ENCODE data around the gene LRP2.
A peak's percentile ranks its signal among the peaks of the same experiment; 100 is the strongest.
"Not testable (repeated sequence)": the region's sequence is repeated elsewhere in the genome, so short reads cannot be mapped to it uniquely, and the experiment has no call there.

The LRP2 gene

GRCh38 chr2:169362118-169362893 is at the start of gene LRP2:
LRP2 (minus strand) TSS chr2:169362534; CDS start chr2:169362399, 135 bp downstream.
- no peak for DNase-seq

GRCh38 chr2:169406891-169407290 is 44.6 kb upstream of the LRP2 start:
- no peak for DNase-seq

DNA sequence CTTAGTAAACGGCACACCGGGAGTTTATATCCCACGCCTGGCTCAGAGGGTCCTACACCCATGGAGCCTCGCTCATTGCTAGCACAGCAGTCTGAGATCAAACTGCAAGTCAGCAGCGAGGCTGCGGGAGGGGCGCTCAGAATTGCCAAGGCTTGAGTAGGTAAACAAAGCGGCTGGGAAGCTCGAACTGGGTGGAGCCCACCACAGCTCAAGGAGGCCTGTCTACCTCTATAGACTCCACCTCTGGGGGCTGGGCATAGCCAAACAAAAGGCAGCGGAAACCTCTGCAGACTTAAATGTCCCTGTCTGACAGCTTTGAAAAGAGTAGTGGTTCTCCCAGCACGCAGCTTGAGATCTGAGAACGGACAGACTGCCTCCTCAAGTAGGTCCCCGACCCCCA is 37.2 kb upstream of the LRP2 start:
- not testable (repeated sequence) for DNase-seq

GRCh38 chr2:169397697-169398096 is 35.4 kb upstream of the LRP2 start:
- DNase-seq: no peak

DNA sequence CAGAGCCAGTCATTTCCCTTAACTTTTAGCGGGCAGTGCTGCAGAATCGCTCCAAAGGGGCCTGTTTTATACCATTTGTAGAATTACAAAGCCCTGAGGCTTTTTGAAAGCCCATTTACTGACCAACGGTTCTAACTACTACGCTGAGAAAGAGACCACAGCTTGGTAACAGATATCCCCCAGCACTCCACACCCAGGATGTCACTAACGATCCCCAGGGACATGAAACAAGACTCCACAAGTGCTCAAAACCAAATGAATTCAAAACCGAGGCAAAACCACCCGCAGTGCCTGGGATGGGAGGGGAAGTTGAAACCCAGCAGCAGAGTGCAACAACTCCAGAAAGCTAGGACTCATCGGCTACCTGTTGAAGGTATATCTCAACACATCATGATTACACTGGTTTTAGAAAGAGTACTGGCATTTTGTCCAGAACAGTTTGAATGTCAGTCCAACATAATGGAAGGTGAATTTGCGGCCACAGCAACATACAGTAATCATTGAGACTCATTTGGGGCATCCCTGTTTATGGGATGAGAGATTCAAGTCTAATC is 33.6 kb upstream of the LRP2 start:
- no peak for DNase-seq

- no peak for DNase-seq
These were observed 30.8 kb upstream of the LRP2 start for GRCh38 chr2:169393068-169393590.

- DNase-seq: no peak
These were observed 28.9 kb upstream of the LRP2 start for GRCh38 chr2:169391236-169391635.

DNA sequence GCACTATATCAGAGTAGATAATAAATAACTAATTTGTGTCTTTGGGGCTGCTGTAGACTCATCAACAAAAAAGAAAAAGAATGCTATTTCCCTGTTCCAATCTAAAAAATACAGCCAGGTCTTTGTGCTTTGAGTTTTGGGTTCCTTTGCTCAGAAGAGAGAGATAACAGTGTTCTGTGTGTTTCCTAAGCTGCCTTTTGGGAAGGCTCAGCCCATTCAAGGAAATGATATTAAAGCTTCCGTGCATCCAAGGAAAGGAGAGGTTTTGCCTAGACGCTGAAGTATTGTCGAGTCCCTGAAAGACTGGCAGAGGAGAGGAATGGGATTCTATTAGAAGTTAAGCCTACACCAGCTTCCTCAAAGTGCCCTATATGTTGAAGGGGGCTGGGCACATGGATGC is 25.8 kb upstream of the LRP2 start:
- no peak for DNase-seq

DNA sequence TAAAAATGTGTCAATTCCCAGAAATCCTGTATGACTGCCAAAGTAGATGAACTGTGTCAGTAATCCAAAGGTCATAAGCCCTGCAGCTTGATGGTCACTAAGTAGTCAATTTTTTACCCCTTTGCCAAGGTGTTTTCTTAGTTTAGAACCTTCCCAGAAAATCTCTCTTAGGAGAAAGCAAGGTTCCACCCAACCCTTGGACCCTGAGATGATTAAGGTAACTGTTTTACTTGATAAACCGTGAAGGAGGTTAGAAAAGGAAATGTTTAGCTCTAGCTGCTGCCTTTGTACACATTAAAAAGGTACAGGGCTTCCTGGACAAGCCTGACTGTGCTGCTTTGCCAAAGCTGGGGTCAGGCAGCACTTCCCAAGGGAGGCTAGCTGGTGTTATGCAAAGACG is 24.4 kb upstream of the LRP2 start:
- no peak for DNase-seq

GRCh38 chr2:169384816-169385215 is 22.5 kb upstream of the LRP2 start:
- DNase-seq: no peak

GRCh38 chr2:169372561-169372960 is 10.2 kb upstream of the LRP2 start:
- DNase-seq: no peak

DNA sequence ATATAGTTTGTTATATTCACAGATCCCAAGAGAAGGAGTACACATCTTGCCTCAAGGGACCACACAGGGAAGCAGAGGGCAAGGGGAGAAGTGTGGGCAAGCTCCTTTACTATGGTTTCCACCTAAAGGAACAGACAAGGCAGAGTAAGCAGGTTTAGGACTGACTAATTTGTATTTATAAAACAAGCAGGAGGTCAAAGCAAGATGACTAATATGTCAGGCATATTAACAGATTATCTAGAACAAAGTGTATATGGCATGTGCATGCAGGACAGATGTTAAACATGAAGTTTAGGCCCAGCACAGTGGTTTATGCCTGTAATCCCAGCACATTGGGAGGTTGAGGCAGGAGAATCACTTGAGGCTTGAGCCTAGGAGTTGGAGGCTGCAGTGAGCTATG is 3.7 kb upstream of the LRP2 start:
- DNase-seq: no peak

- no peak for DNase-seq
These were observed 2.7 kb upstream of the LRP2 start for GRCh38 chr2:169365029-169365480.

DNA sequence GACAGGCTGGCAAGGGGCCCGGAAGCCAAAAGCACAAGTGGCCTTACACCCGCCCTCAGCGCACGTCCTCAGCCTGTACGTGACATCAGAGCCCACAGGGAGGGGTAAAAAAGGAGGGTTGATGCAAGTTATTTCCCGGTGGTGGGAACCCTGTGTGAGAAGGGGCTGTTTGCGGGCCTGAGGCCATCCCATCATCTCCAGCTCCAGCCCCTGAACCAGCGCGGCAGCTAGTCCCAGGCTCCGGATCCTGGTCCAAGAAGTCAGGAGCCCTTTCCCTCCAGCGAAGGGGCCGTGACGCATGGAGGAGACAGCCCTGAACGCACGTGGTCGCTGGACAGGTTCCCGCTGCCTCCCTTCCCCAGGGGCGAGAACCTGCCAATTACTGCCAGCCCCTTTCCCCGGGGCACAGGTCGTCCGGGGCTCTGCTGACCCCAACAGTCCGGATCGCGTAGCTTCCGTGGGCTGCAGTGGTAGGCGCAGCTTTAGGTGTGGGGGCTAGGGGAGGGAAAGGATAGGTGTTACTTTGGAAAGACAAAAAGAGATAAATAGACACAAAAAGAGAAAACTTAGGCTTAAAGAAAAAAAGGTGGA is 1.3 kb upstream of the LRP2 start:
- DNase-seq: peak in 1 of 4 experiments; percentile 2

DNA sequence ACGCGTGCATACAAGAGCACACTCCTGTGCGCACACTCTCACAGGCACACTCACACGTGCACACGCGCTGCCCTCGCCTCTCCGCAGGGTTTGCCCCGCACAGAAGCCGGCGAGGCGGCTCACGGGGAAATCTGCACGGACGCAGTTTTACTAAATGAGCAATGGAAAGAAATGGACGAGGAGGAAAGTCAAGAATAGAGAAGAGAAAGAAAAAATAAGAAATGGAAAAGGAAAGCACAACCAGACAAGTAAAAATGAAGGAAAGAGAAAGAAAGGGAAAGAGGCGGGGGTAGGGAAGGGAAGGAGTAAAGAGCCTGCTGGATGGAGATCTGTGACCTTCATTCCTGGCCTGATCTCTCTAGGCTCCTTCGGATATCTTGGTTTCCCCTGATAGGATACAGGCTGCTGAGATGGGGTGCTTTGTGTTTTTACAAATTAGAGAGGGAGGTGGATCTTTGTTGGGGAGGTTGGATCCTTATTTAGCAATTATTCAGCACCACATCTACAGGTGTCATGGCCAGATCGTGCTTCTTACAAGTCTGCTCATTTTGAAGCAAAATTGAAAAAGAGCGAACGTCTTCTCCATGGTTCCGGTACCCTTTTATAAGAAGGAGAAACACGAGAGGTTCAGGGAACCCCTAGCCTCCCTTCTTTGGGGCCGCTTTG is 693 bp upstream of the LRP2 start:
- DNase-seq: no peak

DNA sequence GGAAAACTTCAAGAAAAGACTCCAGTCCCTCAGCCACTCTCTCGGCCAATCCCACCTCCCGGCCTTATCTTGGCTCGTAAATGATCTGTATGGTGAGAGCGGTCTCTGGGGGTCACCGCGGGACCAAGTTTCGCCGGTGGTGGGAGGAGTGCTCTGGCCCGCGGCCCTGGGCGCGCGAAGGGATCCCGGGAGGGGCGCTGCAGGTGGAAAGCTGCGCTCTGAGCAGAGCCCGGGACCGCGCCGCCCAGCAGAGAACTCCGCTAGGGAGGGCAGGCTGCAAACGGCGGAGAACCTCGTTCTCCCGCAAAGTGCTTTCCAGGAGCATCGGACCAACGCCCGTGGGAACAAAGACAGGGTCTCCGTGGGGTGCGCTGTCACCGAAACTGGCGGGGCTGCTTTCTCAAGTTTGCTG is 622 bp downstream of the LRP2 start:
- DNase-seq: no peak

DNA sequence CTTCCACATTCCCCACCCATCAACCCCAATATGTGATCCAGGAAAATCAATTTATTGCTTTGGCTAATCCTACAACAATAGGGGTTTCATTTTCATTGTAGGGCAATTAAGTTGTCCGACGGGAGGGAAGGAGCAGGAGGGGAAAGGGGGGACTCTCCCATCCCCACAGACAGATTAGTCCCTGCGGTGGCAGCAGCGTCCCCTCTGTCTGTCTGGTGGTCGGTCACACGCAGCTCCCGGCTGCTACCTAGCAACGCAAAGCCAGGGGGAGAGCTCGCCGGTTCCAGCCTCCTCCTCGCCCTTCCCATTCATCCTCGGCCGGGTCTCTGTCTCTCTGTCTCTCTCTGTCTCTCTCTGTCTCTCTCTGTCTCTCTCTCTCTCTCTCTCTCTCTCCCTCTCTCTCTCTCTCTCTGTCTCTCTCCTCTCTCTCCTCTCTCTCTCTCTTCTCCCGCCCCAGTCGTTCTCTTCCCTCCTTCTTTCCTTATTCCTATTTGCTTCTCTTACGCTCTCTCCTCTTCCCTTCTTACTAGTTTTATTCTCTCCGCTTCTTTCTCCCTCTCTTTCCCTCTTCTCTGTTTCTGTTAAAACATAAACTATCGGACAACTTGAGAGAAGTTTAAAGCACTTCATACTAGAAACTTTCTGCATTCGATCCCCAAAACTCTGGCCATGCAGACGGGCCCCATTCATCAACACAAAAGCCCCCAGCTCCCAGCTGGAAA is 1.2 kb downstream of the LRP2 start:
- DNase-seq: no peak

DNA sequence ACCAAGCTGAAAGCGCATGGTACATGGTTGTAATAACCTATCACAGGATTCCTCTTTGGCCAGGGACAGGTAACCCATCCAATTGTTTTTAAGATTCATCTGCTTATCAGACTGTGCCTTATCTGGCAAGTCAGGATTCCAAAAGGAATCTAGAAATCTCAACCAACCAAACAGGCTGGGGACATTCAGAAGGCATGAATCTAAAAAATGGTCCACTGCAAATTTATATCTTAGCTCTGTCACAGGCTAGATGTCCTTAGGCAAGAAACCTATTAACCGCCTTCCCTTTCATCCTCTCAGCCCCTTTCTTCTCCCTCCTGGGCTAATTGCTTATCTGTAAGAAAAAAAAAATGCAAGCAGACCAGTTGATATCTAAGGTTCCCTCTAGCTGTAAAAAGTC is 4.3 kb downstream of the LRP2 start:
- no peak for DNase-seq

GRCh38 chr2:169354244-169354643 is 8.1 kb downstream of the LRP2 start:
- no peak for DNase-seq

GRCh38 chr2:169351725-169352124 is 10.6 kb downstream of the LRP2 start:
- no peak for DNase-seq

- DNase-seq: no peak
These were observed 12.8 kb downstream of the LRP2 start for GRCh38 chr2:169349535-169349934.

- no peak for DNase-seq
These were observed 13.9 kb downstream of the LRP2 start for GRCh38 chr2:169348321-169349024.

Measured in activated CD4-positive, CD25-positive, alpha-beta regulatory T cell (primary cell).